Measurements from ENCODE around the gene EHD4. TPM values are rescaled to one million over a fixed set of nuclear protein-coding genes. Genes with fewer than 3 reads are reported as not detected.
A peak's percentile ranks its signal among the peaks of the same experiment; 100 is the strongest.

EHD4 gene
- total and polyA plus RNA-seq, 9 of the 15 experiments (the other 6 are each of a cell fraction or from before 2014, with no cell fraction given): 0.89 to 10.3 (median 6.4) TPM

DNA sequence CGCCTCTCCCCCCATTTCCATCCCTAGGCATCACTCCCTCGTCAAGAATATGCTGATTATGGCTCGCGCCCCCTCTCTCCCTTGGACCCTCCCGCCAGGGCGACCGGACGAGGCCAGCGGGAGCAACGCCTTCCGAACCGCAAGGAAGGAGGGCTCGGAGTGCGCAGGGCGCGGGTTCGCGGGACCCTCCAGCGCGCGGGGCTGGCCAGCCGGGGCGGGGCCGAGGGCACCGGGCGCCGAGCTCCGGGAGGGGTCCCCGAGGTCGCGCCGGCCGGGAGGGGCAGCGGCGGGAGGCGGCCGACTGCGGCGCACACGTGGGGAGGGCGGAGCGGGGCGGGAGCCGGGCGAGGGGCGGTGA, 483 bp downstream of the EHD4 start (continued):
- TF ChIP-seq BMI1 (IDR thresholded peaks at IDR 0.05; ENCODE audit: low read length) (no peak), MECOM (CRISPR knock-in tag; IDR thresholded peaks at IDR 0.05) (no peak)
- TF ChIP-seq, protein P1, sequence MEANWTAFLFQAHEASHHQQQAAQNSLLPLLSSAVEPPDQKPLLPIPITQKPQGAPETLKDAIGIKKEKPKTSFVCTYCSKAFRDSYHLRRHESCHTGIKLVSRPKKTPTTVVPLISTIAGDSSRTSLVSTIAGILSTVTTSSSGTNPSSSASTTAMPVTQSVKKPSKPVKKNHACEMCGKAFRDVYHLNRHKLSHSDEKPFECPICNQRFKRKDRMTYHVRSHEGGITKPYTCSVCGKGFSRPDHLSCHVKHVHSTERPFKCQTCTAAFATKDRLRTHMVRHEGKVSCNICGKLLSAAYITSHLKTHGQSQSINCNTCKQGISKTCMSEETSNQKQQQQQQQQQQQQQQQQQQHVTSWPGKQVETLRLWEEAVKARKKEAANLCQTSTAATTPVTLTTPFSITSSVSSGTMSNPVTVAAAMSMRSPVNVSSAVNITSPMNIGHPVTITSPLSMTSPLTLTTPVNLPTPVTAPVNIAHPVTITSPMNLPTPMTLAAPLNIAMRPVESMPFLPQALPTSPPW (CRISPR knock-in tag; IDR thresholded peaks at IDR 0.05): peak; percentile 32

DNA sequence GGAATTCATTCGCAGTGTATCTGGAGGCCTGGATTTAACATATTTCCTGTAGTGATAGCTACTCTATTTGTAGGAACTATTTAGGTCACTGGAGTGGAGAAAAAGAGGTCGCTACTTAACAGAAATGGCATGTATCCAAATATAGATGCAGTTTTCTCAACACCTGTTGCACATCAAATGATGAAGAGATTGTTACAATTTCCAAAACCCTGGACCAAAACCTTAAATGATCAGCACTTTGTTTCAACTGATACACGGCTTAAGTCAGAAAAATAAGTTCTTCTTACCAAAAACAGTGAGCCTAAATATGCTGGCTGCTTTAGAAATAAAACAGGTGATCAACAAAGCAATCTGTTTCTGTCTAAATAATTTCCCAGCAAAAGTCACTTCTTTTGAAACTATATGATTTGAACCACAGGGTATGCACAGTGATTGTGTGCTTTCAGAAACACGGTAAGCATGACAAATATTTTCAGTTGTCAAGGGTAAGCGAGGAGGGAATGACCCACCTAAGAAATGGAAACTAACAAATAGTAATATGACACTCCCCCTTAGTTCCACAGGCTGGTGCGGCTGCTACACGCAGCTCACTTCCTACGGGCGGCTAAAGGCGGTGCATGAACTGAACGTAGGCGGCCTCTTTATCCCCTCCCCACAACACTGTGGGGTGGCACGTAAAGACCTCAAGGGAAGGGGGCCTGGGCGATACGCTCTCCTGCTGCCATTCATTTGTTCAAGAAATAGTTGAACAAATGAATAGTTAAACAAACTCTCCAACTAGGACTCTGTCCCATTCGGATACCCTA, 1.1 kb downstream of the EHD4 start:
- Histone ChIP-seq H4K20me1 (replicated peaks; ENCODE audit: control insufficient read depth, insufficient read depth, low read length) (peaks cover 13% of the 10 kb centered on the region; the same call in 1 of the 2 replicates), H3K27ac (ENCODE audit: extremely low read depth, low read depth, low read length) (peak overlapping the region; percentile 71; the same call in 2 of the 3 replicates), H3K36me3 (ENCODE audit: control insufficient read depth, insufficient read depth, low read length) (no peaks in the 10 kb centered on the region), H3K9ac (ENCODE audit: insufficient read depth in 1 of 2, low read depth in 2 of 2, low read length in 2 of 2) (peak overlapping the region; percentile 68 to 93), H3K4me1 (replicated peaks in 1 of 2; ENCODE audit: control insufficient read depth in 2 of 2, insufficient read depth in 2 of 2, low read length in 2 of 2) (peaks cover 17 to 26% of the 10 kb centered on the region in 2 experiments), H3K4me2 (ENCODE audit: insufficient read depth, low read length) (peak overlapping the region; percentile 96), H3K9me1 (ENCODE audit: control insufficient read depth, insufficient read depth, low read length) (no peaks in the 10 kb centered on the region), H3K79me2 (ENCODE audit: control insufficient read depth, insufficient read depth, low read length) (peaks cover 27% of the 10 kb centered on the region), H3K4me3 (peak overlapping the region; percentile 82), H3K27me3 (ENCODE audit: control insufficient read depth in 2 of 2, insufficient read depth in 2 of 2, low read length in 2 of 2) (no peaks in the 10 kb centered on the region), H2AFZ (ENCODE audit: low read depth, low read length) (peak overlapping the region; percentile 95), H3K9me3 (replicated peaks; ENCODE audit: control insufficient read depth, insufficient read depth, low read depth, low read length) (no peaks in the 10 kb centered on the region)
- CTCF ChIA-PET (ENCODE audit: low intra/inter-chr PET ratio): interaction anchor here (0.7 kb wide), 1 partner anchor 197 kb away, joined by 3 read pairs; the partner anchor contains the start of gene MAPKBP1
- DNase-seq (ENCODE audit: extremely low read depth in 1 of 4, low spot score in 3 of 4) (peak in 2 of 4 experiments; percentile 60 to 70), FAIRE-seq (peak; percentile 61), ATAC-seq (peak; percentile 59)
- intact Hi-C loops (cut with micrococcal nuclease) (loop anchor here (5.0 kb wide), 1 partner anchor 479 kb away; the partner anchor contains the start of gene ITPKA), in situ Hi-C loops (cut with MboI) (no loop called here)
- POLR2A ChIA-PET: interaction anchor here (1.0 to 2.0 kb wide), 3 partner anchors 9 to 69 kb away, joined by 4 read pairs; no protein-coding TSS in a partner anchor
- no TSS peak for BruUV-seq (replicated peaks)
- 6% methylated on average over 16 of the region's 16 CpGs for WGBS (ENCODE audit: insufficient coverage, low coverage, missing lambda C conversion rate)
- TF ChIP-seq MXI1 (IDR thresholded peaks at IDR 0.05; ENCODE audit: low read depth, low read length) (0 out of 2 replicates have a peak, but pooled peaks have one; percentile 21), ZKSCAN3 (CRISPR knock-in tag; IDR thresholded peaks at IDR 0.05) (no peak), FOXK2 (conservative IDR thresholded peaks at IDR 0.05 in 1 of 2, IDR thresholded peaks at IDR 0.05 in 1 of 2; ENCODE audit: low read depth in 2 of 2) (no peak), FOXA3 (CRISPR knock-in tag; conservative IDR thresholded peaks at IDR 0.05 in 1 of 2, IDR thresholded peaks at IDR 0.05 in 1 of 2) (no peak), TEAD1 (CRISPR knock-in tag; IDR thresholded peaks at IDR 0.05) (peak in 1 of 2 experiments; percentile 73; a peak in 1 of 4 replicates), ZNF12 (CRISPR knock-in tag; IDR thresholded peaks at IDR 0.05) (no peak)
- TF ChIP-seq, protein P2, sequence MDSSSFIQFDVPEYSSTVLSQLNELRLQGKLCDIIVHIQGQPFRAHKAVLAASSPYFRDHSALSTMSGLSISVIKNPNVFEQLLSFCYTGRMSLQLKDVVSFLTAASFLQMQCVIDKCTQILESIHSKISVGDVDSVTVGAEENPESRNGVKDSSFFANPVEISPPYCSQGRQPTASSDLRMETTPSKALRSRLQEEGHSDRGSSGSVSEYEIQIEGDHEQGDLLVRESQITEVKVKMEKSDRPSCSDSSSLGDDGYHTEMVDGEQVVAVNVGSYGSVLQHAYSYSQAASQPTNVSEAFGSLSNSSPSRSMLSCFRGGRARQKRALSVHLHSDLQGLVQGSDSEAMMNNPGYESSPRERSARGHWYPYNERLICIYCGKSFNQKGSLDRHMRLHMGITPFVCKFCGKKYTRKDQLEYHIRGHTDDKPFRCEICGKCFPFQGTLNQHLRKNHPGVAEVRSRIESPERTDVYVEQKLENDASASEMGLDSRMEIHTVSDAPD (CRISPR knock-in tag; IDR thresholded peaks at IDR 0.05): no peak
- TF ChIP-seq, protein P3, sequence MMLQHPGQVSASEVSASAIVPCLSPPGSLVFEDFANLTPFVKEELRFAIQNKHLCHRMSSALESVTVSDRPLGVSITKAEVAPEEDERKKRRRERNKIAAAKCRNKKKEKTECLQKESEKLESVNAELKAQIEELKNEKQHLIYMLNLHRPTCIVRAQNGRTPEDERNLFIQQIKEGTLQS (IDR thresholded peaks at IDR 0.05): no peak
- TF ChIP-seq, protein P3 (CRISPR knock-in tag; conservative IDR thresholded peaks at IDR 0.05): no peak
- TF ChIP-seq, protein P4, sequence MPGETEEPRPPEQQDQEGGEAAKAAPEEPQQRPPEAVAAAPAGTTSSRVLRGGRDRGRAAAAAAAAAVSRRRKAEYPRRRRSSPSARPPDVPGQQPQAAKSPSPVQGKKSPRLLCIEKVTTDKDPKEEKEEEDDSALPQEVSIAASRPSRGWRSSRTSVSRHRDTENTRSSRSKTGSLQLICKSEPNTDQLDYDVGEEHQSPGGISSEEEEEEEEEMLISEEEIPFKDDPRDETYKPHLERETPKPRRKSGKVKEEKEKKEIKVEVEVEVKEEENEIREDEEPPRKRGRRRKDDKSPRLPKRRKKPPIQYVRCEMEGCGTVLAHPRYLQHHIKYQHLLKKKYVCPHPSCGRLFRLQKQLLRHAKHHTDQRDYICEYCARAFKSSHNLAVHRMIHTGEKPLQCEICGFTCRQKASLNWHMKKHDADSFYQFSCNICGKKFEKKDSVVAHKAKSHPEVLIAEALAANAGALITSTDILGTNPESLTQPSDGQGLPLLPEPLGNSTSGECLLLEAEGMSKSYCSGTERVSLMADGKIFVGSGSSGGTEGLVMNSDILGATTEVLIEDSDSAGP (CRISPR knock-in tag; IDR thresholded peaks at IDR 0.05): 0 out of 2 replicates have a peak, but pooled peaks have one; percentile 13

Measured in K562 (cell line).